CD4-positive, alpha-beta memory T cell (primary cell): ENCODE results near the gene HSF5. TPM values are rescaled to one million over a fixed set of nuclear protein-coding genes. Genes with fewer than 3 reads are reported as not detected.
"Not testable (repeated sequence)": the region's sequence is repeated elsewhere in the genome, so short reads cannot be mapped to it uniquely, and the experiment has no call there.

Experiments used
- CTCF ChIA-PET: fragments of 350-600 bp; sonication (Branson Sonifier 250); formaldehyde crosslinking; loops from one replicate; lab custom pipeline; 2021; ENCODE audit warnings: inconsistent platforms; ENCODE audit not compliant: partially characterized antibody; lab: Charles Lee
- POLR2A ChIA-PET: fragments of 350-600 bp; sonication (Branson Sonifier 250); formaldehyde crosslinking; loops from one replicate; lab custom pipeline; 2021; ENCODE audit not compliant: partially characterized antibody; lab: Charles Lee
- DNase-seq, 5 donors: peaks; one replicate each; pipeline versions ENCODE4 v3.0.0 to v3.0.0-alpha.2; 2020 to 2022; ENCODE audit warnings: mixed read lengths in 1 of 5
- H3K27ac ChIP-seq: one replicate; pipeline ENCODE4 v1.7.0; 2013; ENCODE audit warnings: low read depth, low read length
- H3K27me3 ChIP-seq: 2 replicates; pipeline ENCODE4 v1.7.0; 2013; ENCODE audit warnings: mild to moderate bottlenecking, low read length, moderate library complexity; ENCODE audit not compliant: insufficient read depth
- H3K36me3 ChIP-seq: 2 replicates; pipeline ENCODE4 v1.7.0; 2013; ENCODE audit warnings: mild to moderate bottlenecking, low read length, moderate library complexity; ENCODE audit not compliant: insufficient read depth
- H3K4me1 ChIP-seq: 2 replicates; pipeline ENCODE4 v1.7.0; 2013; ENCODE audit warnings: mild to moderate bottlenecking, low read length, moderate library complexity; ENCODE audit not compliant: insufficient read depth
- H3K4me3 ChIP-seq, 2 donors: one replicate each; pipeline ENCODE4 v1.7.0; 2013; ENCODE audit warnings: low read length in 2 of 2, mild to moderate bottlenecking in 1 of 2
- H3K9me3 ChIP-seq, 2 donors: one replicate each; pipeline ENCODE4 v1.7.0; 2013; ENCODE audit warnings: low read length in 2 of 2, control low read depth in 1 of 2; ENCODE audit not compliant: control insufficient read depth in 1 of 2
- H3K27ac Mint-ChIP-seq, 7 donors: one replicate each; pipeline ENCODE4 v1.8.0; 2020 to 2021; ENCODE audit warnings: mixed read lengths in 7 of 7, mild to moderate bottlenecking in 6 of 7, inconsistent platforms in 3 of 7, moderate library complexity in 3 of 7
- H3K27me3 Mint-ChIP-seq, 2 donors: one replicate each; pipeline ENCODE4 v1.8.0; 2020 to 2021; ENCODE audit warnings: mixed read lengths in 2 of 2
- H3K36me3 Mint-ChIP-seq, 2 donors: one replicate each; pipeline ENCODE4 v1.8.0; 2020 to 2021; ENCODE audit warnings: mixed read lengths in 2 of 2, inconsistent platforms in 1 of 2, mild to moderate bottlenecking in 1 of 2
- H3K4me1 Mint-ChIP-seq, 4 donors: one replicate each; pipeline ENCODE4 v1.8.0; 2020 to 2021; ENCODE audit warnings: mixed read lengths in 4 of 4, mild to moderate bottlenecking in 1 of 4
- H3K4me3 Mint-ChIP-seq, 8 donors: one replicate each; pipeline ENCODE4 v1.8.0; 2020 to 2021; ENCODE audit warnings: mixed read lengths in 8 of 8, mild to moderate bottlenecking in 7 of 8, moderate library complexity in 6 of 8, inconsistent platforms in 3 of 8
- H3K9me3 Mint-ChIP-seq, 8 donors: one replicate each; pipeline ENCODE4 v1.8.0; 2020 to 2021; ENCODE audit warnings: mixed read lengths in 8 of 8, mild to moderate bottlenecking in 5 of 8, inconsistent platforms in 3 of 8, moderate library complexity in 1 of 8
- intact Hi-C: fragments of 100-400 bp; cut with micrococcal nuclease; formaldehyde crosslinking; loops from one replicate; pipeline ENCODE4 v1.15.1; 2023
- polyA plus RNA-seq, 2 donors: library from polyadenylated mRNA; unstranded; fragments of 300-500 nt; fragmentation: Illumina TruSeq; gene quantifications; one replicate each; pipeline ENCODE4 v1.2.3, GENCODE V29; 2021
- total RNA-seq, 2 experiments: library from RNA; stranded (reverse); gene quantifications; one replicate each; pipeline ENCODE4 v1.2.3, GENCODE V29; 2021

The HSF5 gene
- total and polyA plus RNA-seq, 4 experiments from 2014 or later, result 0.84 to 2.4 (median 1.7) TPM

DNA sequence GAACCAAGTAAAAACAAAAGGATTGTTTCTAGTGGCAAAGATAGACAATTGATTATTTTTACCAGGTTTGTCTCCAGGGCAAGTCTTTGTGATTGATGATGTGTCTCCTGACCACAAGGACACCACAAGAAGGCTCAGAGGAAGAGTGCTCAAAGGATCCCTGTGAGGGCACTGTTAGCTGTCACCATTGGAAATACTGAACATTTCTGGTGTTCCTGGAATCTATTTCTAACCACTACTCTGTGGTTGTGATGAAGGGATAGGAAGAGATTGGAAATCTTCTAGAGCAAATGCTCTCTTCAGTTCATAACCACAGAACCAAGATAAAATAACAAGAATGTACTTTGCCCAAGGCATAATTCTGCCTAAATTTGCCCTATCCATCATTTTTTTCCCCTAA lies 86.2 kb downstream of the HSF5 start:
- Mint-ChIP-seq H3K4me1 (peaks cover 5 to 6% (median 5%) of the 10 kb centered on the region in 4 donors), H3K4me3 (no peak overlapping the region), H3K9me3 (no peaks in the 10 kb centered on the region), H3K36me3 (peaks cover 0 to 5% of the 10 kb centered on the region in 2 donors), H3K27me3 (no peaks in the 10 kb centered on the region), H3K27ac (no peak overlapping the region)
- Histone ChIP-seq H3K4me3 (no peak overlapping the region), H3K4me1 (no peaks in the 10 kb centered on the region), H3K9me3 (no peaks in the 10 kb centered on the region), H3K36me3 (no peaks in the 10 kb centered on the region), H3K27me3 (no peaks in the 10 kb centered on the region), H3K27ac (no peak overlapping the region)
- ChIA-PET CTCF (no interaction called here), POLR2A (no interaction called here)
- DNase-seq, result no peak
- intact Hi-C loops, result no loop called here

- H3K27ac ChIP-seq, result no peak overlapping the region
- H3K4me3 ChIP-seq, result no peak overlapping the region
- no peaks in the 10 kb centered on the region for H3K27me3 Mint-ChIP-seq
- intact Hi-C loops, result no loop called here
- no peak overlapping the region for H3K27ac Mint-ChIP-seq
- ChIA-PET CTCF (no interaction called here), POLR2A (no interaction called here)
- H3K27me3 ChIP-seq, result no peaks in the 10 kb centered on the region
- H3K36me3 ChIP-seq, result no peaks in the 10 kb centered on the region
- no peaks in the 10 kb centered on the region for H3K9me3 ChIP-seq
- DNase-seq, result no peak
- no peak overlapping the region for H3K4me3 Mint-ChIP-seq
- H3K9me3 Mint-ChIP-seq, result no peaks in the 10 kb centered on the region
- no peaks in the 10 kb centered on the region for H3K4me1 ChIP-seq
- peaks cover 5 to 6% (median 5%) of the 10 kb centered on the region in 4 donors for H3K4me1 Mint-ChIP-seq
- H3K36me3 Mint-ChIP-seq, result peaks cover 0 to 5% of the 10 kb centered on the region in 2 donors
Observed at GRCh38 chr17:58401287-58401686, 86.9 kb downstream of the HSF5 start.

DNA sequence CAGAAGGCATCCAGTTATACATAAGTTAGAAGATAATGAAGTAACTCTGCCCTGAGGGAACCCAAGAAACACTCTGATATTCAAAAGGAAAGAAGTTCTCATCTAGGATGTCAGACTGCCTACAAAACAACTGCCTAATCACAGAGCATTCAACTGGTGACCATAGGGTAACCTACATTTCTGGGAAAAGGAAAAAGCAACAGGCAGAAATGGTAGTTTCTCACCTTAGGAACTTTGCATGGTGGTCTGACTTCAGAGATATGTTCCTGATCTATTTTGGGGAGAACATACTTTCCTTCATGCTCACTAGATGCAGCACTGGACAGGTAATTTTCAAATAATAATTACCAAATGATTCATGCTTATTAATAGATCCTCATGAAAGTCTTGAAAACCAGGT lies 87.4 kb downstream of the HSF5 start:
- Histone ChIP-seq H3K36me3 (no peaks in the 10 kb centered on the region), H3K4me1 (no peaks in the 10 kb centered on the region), H3K4me3 (no peak overlapping the region), H3K27me3 (no peaks in the 10 kb centered on the region), H3K9me3 (no peaks in the 10 kb centered on the region), H3K27ac (no peak overlapping the region)
- H3K36me3 Mint-ChIP-seq, result peaks cover 0 to 5% of the 10 kb centered on the region in 2 donors
- H3K27ac Mint-ChIP-seq, result no peak overlapping the region
- H3K4me1 Mint-ChIP-seq, result peaks cover 5 to 6% (median 5%) of the 10 kb centered on the region in 4 donors
- ChIA-PET CTCF (interaction anchor here (1.0 to 1.3 kb wide), 4 partner anchors 10 to 87 kb away, joined by 3 to 6 read pairs (median 3); partner anchors contain the start of genes HSF5 and RNF43), POLR2A (no interaction called here)
- intact Hi-C loops, result no loop called here
- DNase-seq, result no peak
- H3K27me3 Mint-ChIP-seq, result no peaks in the 10 kb centered on the region
- H3K4me3 Mint-ChIP-seq, result no peak overlapping the region
- H3K9me3 Mint-ChIP-seq, result no peaks in the 10 kb centered on the region

DNA sequence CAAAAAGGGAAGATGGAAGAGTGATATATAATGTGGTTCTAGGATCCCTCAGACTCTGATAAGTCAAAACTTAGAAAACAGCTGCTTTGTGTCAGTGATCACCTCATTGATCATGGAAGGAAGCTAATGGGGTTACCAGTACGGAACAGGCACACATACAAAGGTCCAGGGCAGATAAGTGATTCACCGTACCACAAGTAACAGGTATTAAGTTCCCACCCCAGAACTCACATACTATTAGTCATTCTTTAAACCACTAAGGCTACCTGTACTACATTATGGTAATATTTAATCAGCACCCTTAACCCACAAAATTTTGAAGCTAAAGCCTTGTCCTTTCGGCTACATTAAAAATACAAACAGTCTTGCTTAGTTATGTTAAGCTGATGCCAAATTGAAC lies 88.2 kb downstream of the HSF5 start:
- CTCF ChIA-PET, result interaction anchor here (1.0 to 1.3 kb wide), 4 partner anchors 9 to 88 kb away, joined by 3 to 6 read pairs (median 3); partner anchors contain the start of genes HSF5 and RNF43
- DNase-seq, result no peak
- Mint-ChIP-seq H3K36me3 (peaks cover 0 to 5% of the 10 kb centered on the region in 2 donors), H3K27me3 (no peaks in the 10 kb centered on the region), H3K4me1 (peaks cover 5 to 6% (median 5%) of the 10 kb centered on the region in 4 donors), H3K27ac (no peak overlapping the region), H3K9me3 (no peaks in the 10 kb centered on the region), H3K4me3 (no peak overlapping the region)
- intact Hi-C loops, result no loop called here
- Histone ChIP-seq H3K9me3 (no peaks in the 10 kb centered on the region), H3K27ac (no peak overlapping the region), H3K4me1 (no peaks in the 10 kb centered on the region), H3K27me3 (no peaks in the 10 kb centered on the region), H3K36me3 (no peaks in the 10 kb centered on the region), H3K4me3 (no peak overlapping the region)
- POLR2A ChIA-PET, result interaction anchor here (1.2 kb wide), 1 partner anchor 72 kb away, joined by 3 read pairs; the partner anchor contains the start of gene TSPOAP1

DNA sequence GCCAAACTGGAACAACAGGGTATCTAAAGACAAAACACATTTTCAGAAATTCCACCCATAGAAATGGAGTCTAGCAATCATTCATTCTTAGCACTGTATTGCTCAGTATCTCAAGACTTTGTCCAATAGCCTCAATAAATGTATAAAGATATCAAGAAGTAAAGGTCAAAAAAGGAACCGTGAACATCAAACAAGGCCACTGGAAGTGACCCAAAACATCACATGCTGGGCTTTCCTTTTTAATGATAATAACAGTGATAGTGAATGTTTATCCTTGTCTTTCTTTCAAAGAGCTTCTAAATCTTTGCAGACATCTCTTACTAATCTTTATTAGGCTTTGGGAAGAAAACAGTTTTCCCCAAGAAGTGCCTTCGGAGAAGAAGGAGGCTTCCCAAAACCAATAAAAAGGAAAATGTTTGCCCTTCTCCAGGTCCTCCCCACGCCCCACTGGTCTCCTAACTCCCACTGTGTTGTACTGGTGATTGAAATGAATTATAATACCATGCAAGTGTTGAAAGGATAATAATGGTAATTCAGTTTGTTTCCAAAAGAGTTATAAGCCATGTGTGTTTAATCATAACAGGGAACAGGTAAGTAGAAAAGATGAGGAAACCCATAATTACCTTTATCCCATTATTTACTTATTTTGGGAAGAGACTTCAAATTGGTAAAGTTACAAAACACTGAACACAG lies 89.5 kb downstream of the HSF5 start:
- POLR2A ChIA-PET, result no interaction called here
- CTCF ChIA-PET, result no interaction called here
- no peaks in the 10 kb centered on the region for H3K36me3 ChIP-seq

DNA sequence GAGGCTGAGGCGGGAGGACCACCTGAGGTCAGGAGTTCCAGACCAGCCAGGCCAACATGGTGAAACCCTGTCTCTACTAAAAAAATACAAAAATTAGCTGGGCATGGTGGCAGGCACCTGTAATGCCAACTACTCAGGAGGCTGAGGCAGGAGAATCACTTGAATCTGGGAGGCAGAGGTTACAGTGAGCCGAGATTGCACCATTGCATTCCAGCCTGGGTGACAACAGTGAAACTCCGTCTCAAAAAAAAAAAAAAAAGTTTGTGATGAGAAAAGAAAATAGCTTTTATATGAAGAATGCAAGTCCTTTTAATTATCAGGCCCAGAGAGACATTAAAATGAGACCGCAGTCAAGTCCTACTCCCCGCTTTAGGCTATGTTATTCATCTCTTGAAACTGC lies 90.8 kb downstream of the HSF5 start:
- H3K4me3 ChIP-seq, H3K27ac ChIP-seq, H3K4me1 ChIP-seq, H3K4me3 Mint-ChIP-seq, H3K36me3 Mint-ChIP-seq, H3K27me3 ChIP-seq, intact Hi-C loops, H3K36me3 ChIP-seq, H3K4me1 Mint-ChIP-seq, H3K9me3 ChIP-seq, H3K9me3 Mint-ChIP-seq, DNase-seq, H3K27ac Mint-ChIP-seq, H3K27me3 Mint-ChIP-seq: not testable (repeated sequence)
- POLR2A ChIA-PET, result interaction anchor here (0.7 kb wide), 1 partner anchor 31 kb away, joined by 3 read pairs; no protein-coding TSS in a partner anchor
- CTCF ChIA-PET, result interaction anchor here (1.8 kb wide), 1 partner anchor 80 kb away, joined by 5 read pairs; no protein-coding TSS in a partner anchor

More for the DNA sequence above, 89.5 kb downstream of the HSF5 start:
- Histone ChIP-seq H3K4me3 (no peak overlapping the region), H3K27me3 (no peaks in the 10 kb centered on the region), H3K27ac (no peak overlapping the region), H3K9me3 (no peaks in the 10 kb centered on the region), H3K4me1 (no peaks in the 10 kb centered on the region)
- DNase-seq, result no peak
- intact Hi-C loops, result no loop called here
- Mint-ChIP-seq H3K36me3 (peaks cover 0 to 5% of the 10 kb centered on the region in 2 donors), H3K4me1 (peaks cover 5 to 6% (median 5%) of the 10 kb centered on the region in 4 donors), H3K4me3 (no peak overlapping the region), H3K27me3 (no peaks in the 10 kb centered on the region), H3K9me3 (no peaks in the 10 kb centered on the region), H3K27ac (no peak overlapping the region)

- Mint-ChIP-seq H3K27ac (no peak overlapping the region), H3K4me1 (no peaks in the 10 kb centered on the region), H3K27me3 (no peaks in the 10 kb centered on the region), H3K36me3 (peaks cover 0 to 5% of the 10 kb centered on the region in 2 donors), H3K4me3 (no peak overlapping the region), H3K9me3 (no peaks in the 10 kb centered on the region)
- no peaks in the 10 kb centered on the region for H3K4me1 ChIP-seq
- ChIA-PET POLR2A (no interaction called here), CTCF (interaction anchor here (1.8 kb wide), 1 partner anchor 79 kb away, joined by 5 read pairs; no protein-coding TSS in a partner anchor)
- H3K9me3 ChIP-seq, result no peaks in the 10 kb centered on the region
- no peaks in the 10 kb centered on the region for H3K27me3 ChIP-seq
- no peaks in the 10 kb centered on the region for H3K36me3 ChIP-seq
- intact Hi-C loops, result no loop called here
- no peak for DNase-seq
- no peak overlapping the region for H3K27ac ChIP-seq
- H3K4me3 ChIP-seq, result no peak overlapping the region
Observed at GRCh38 chr17:58396173-58396572, 92.0 kb downstream of the HSF5 start.
